CD14-positive monocyte (primary cell): Measurements from ENCODE around the gene BCL7C. TPM values are rescaled to one million over a fixed set of nuclear protein-coding genes. Genes with fewer than 3 reads are reported as not detected.

Experiments used
- DNase-seq, 3 donors: peaks; one replicate each; pipeline ENCODE4 v3.0.0-alpha.2; 2011 to 2022
- H2AFZ ChIP-seq: 2 replicates; pipeline ENCODE4 v1.6.0; 2012; ENCODE audit warnings: mild to moderate bottlenecking, low read depth, low read length, inconsistent platforms; ENCODE audit not compliant: insufficient read depth, poor library complexity, severe bottlenecking
- H3K27ac ChIP-seq, 2 donors: 1 replicate in 1 of 2; 2 replicates in 1 of 2; pipeline ENCODE4 v1.5.1; 2012 to 2013; ENCODE audit warnings: low read length in 2 of 2, control low read depth in 1 of 2, inconsistent platforms in 1 of 2, low read depth in 1 of 2, mild to moderate bottlenecking in 1 of 2
- H3K27me3 ChIP-seq, 2 donors: one replicate each; pipeline versions ENCODE4 v1.6.0 to v1.6.1; 2011 to 2013; ENCODE audit warnings: low read length in 2 of 2; ENCODE audit not compliant: control insufficient read depth in 2 of 2, insufficient read depth in 2 of 2
- H3K36me3 ChIP-seq, 2 donors: replicated peaks in 1 of 2; 1 replicate in 1 of 2; 2 replicates in 1 of 2; pipeline versions ENCODE4 v1.5.1 to v1.6.1; 2012 to 2013; ENCODE audit warnings: low read length in 2 of 2, control low read depth in 1 of 2, inconsistent platforms in 1 of 2, mild to moderate bottlenecking in 1 of 2; ENCODE audit not compliant: insufficient read depth in 2 of 2, control insufficient read depth in 1 of 2
- H3K4me1 ChIP-seq, 2 donors: 1 replicate in 1 of 2; 2 replicates in 1 of 2; pipeline versions ENCODE4 v1.5.1 to v1.6.1; 2012 to 2013; ENCODE audit warnings: low read length in 2 of 2, control low read depth in 1 of 2, inconsistent platforms in 1 of 2, mild to moderate bottlenecking in 1 of 2, moderate library complexity in 1 of 2; ENCODE audit not compliant: insufficient read depth in 2 of 2, control insufficient read depth in 1 of 2
- H3K4me2 ChIP-seq: replicated peaks from 2 replicates; pipeline ENCODE3; 2012; ENCODE audit warnings: low read length, moderate library complexity, mild to moderate bottlenecking; ENCODE audit not compliant: poor library complexity, severe bottlenecking; ENCODE audit errors: extremely low read depth
- H3K4me3 ChIP-seq, 3 experiments: fragments of 200-600 bp in 1 of 3; sonication (generic) in 1 of 3; replicated peaks in 1 of 3; 1 replicate in 2 of 3; 2 replicates in 1 of 3; pipeline ENCODE4 v1.5.1; 2011 to 2013; ENCODE audit warnings: low read length in 3 of 3, mild to moderate bottlenecking in 3 of 3, control low read depth in 2 of 3, low read depth in 2 of 3, inconsistent platforms in 1 of 3, moderate library complexity in 1 of 3
- H3K79me2 ChIP-seq: 2 replicates; pipeline ENCODE4 v1.6.0; 2012; ENCODE audit warnings: mild to moderate bottlenecking, control low read depth, inconsistent platforms, low read length, moderate library complexity; ENCODE audit not compliant: insufficient read depth
- H3K9ac ChIP-seq: 2 replicates; pipeline ENCODE4 v1.6.0; 2017; ENCODE audit warnings: low read length, mild to moderate bottlenecking; ENCODE audit not compliant: insufficient read depth, poor library complexity, severe bottlenecking
- H3K9me3 ChIP-seq, 2 donors: replicated peaks in 1 of 2; 1 replicate in 1 of 2; 2 replicates in 1 of 2; pipeline versions ENCODE4 v1.5.1 to v1.6.1; 2012 to 2013; ENCODE audit warnings: low read length in 2 of 2, control low read depth in 1 of 2; ENCODE audit not compliant: control insufficient read depth in 1 of 2, insufficient read depth in 1 of 2
- H4K20me1 ChIP-seq: 2 replicates; pipeline ENCODE4 v1.6.0; 2012; ENCODE audit warnings: mild to moderate bottlenecking, low read length, control low read depth, moderate library complexity; ENCODE audit not compliant: insufficient read depth
- H3K27ac Mint-ChIP-seq, 7 donors: one replicate each; pipeline ENCODE4 v1.8.0; 2020; ENCODE audit warnings: mild to moderate bottlenecking in 7 of 7, mixed read lengths in 7 of 7, moderate library complexity in 6 of 7, inconsistent platforms in 2 of 7
- H3K27me3 Mint-ChIP-seq, 3 donors: one replicate each; pipeline ENCODE4 v1.8.0; 2021 to 2022; ENCODE audit warnings: low read depth in 3 of 3, mild to moderate bottlenecking in 3 of 3, mixed read lengths in 3 of 3, moderate library complexity in 3 of 3, inconsistent platforms in 1 of 3
- H3K36me3 Mint-ChIP-seq, 2 donors: one replicate each; pipeline ENCODE4 v1.8.0; 2020; ENCODE audit warnings: mixed read lengths in 2 of 2, inconsistent platforms in 1 of 2, mild to moderate bottlenecking in 1 of 2
- H3K4me1 Mint-ChIP-seq: one replicate; pipeline ENCODE4 v1.8.0; 2020; ENCODE audit warnings: mild to moderate bottlenecking, mixed read lengths
- H3K4me3 Mint-ChIP-seq, 2 donors: one replicate each; pipeline ENCODE4 v1.8.0; 2020; ENCODE audit warnings: mild to moderate bottlenecking in 2 of 2, mixed read lengths in 2 of 2, moderate library complexity in 1 of 2
- H3K9me3 Mint-ChIP-seq, 7 donors: one replicate each; pipeline ENCODE4 v1.8.0; 2020 to 2022; ENCODE audit warnings: mixed read lengths in 7 of 7, mild to moderate bottlenecking in 6 of 7, moderate library complexity in 6 of 7, inconsistent platforms in 2 of 7
- CTCF ChIP-seq: fragments of 200-600 bp; IDR thresholded peaks from one replicate; pipeline ENCODE4 v1.8.0; 2022; ENCODE audit warnings: antibody characterized with exemption, mild to moderate bottlenecking
- WGBS: methylation state at CpG from one replicate; pipeline ENCODE4 v1.1.5; 2013; ENCODE audit warnings: missing lambda C conversion rate; ENCODE audit not compliant: insufficient coverage; 5-methylcytosine and 5-hydroxymethylcytosine counted together
- intact Hi-C, 2 donors: fragments of 100-400 bp; cut with micrococcal nuclease; formaldehyde crosslinking; loops; one replicate each; pipeline versions ENCODE4 v1.15.0 to v1.15.1; 2023
- polyA plus RNA-seq, 3 donors: library from polyadenylated mRNA; depleted of rRNA in 1 of 3; unstranded in 2 of 3; stranded (reverse) in 1 of 3; fragments of 300-500 nt in 2 of 3; fragments of >200 nt in 1 of 3; fragmentation: Illumina TruSeq in 2 of 3; gene quantifications; 1 replicate in 2 of 3; 2 replicates in 1 of 3; pipeline ENCODE4 v1.2.3, GENCODE V29; 2012 to 2021

Gene BCL7C
- polyA plus RNA-seq, 3 donors: 11.4 to 19.1 (median 17.4) TPM

- Histone ChIP-seq H3K4me3 (no peak overlapping the region), H3K9ac (no peak overlapping the region), H3K4me2 (no peak overlapping the region), H2AFZ (no peak overlapping the region), H3K79me2 (peaks cover 3% of the 10 kb centered on the region), H3K27ac (no peak overlapping the region), H4K20me1 (no peaks in the 10 kb centered on the region), H3K36me3 (no peaks in the 10 kb centered on the region), H3K27me3 (no peaks in the 10 kb centered on the region), H3K9me3 (no peaks in the 10 kb centered on the region), H3K4me1 (peaks cover 10 to 18% of the 10 kb centered on the region in 2 donors)
- H3K9me3 Mint-ChIP-seq: peaks cover 0 to 2% (median 0%) of the 10 kb centered on the region in 7 donors
- H3K27ac Mint-ChIP-seq: peak overlapping the region in 1 of 7 donors; percentile 49
- no peak overlapping the region for H3K4me3 Mint-ChIP-seq
- H3K36me3 Mint-ChIP-seq: peaks cover 0 to 13% of the 10 kb centered on the region in 2 donors
- H3K27me3 Mint-ChIP-seq: peaks cover 0 to 1% (median 0%) of the 10 kb centered on the region in 3 donors
- H3K4me1 Mint-ChIP-seq: peaks cover 12% of the 10 kb centered on the region
- intact Hi-C loops: no loop called here
- no peak for DNase-seq
- WGBS: 98% methylated on average over 6 of the region's 6 CpGs
- TF ChIP-seq CTCF: no peak
Observed at GRCh38 chr16:30870904-30871303, 23.0 kb downstream of the BCL7C start.

- peaks cover 0 to 2% (median 0%) of the 10 kb centered on the region in 7 donors for H3K9me3 Mint-ChIP-seq
- no peak overlapping the region for H3K4me3 Mint-ChIP-seq
- Histone ChIP-seq H3K27ac (no peak overlapping the region), H3K4me1 (no peaks in the 10 kb centered on the region), H3K4me3 (no peak overlapping the region), H3K27me3 (no peaks in the 10 kb centered on the region), H3K9ac (no peak overlapping the region), H3K79me2 (no peaks in the 10 kb centered on the region), H2AFZ (no peak overlapping the region), H3K36me3 (no peaks in the 10 kb centered on the region), H3K9me3 (peaks cover 0 to 2% of the 10 kb centered on the region in 2 donors), H4K20me1 (no peaks in the 10 kb centered on the region), H3K4me2 (no peak overlapping the region)
- no CpG with 5 or more reads among the region's 5 CpGs for WGBS
- H3K27ac Mint-ChIP-seq: no peak overlapping the region
- no peaks in the 10 kb centered on the region for H3K27me3 Mint-ChIP-seq
- no peaks in the 10 kb centered on the region for H3K4me1 Mint-ChIP-seq
- no peak for TF ChIP-seq CTCF
- peaks cover 0 to 9% of the 10 kb centered on the region in 2 donors for H3K36me3 Mint-ChIP-seq
- intact Hi-C loops: no loop called here
- DNase-seq: no peak
Observed at GRCh38 chr16:30867747-30868146, 26.1 kb downstream of the BCL7C start.
